ENCODE results near the gene RHO. TPM values are rescaled to one million over a fixed set of nuclear protein-coding genes. Genes with fewer than 3 reads are reported as not detected.
"Not testable (repeated sequence)": the region's sequence is repeated elsewhere in the genome, so short reads cannot be mapped to it uniquely, and the experiment has no call there.

Gene RHO
- total RNA-seq, 2 donors from 2014 or later: 0.22 to 0.26 TPM

DNA sequence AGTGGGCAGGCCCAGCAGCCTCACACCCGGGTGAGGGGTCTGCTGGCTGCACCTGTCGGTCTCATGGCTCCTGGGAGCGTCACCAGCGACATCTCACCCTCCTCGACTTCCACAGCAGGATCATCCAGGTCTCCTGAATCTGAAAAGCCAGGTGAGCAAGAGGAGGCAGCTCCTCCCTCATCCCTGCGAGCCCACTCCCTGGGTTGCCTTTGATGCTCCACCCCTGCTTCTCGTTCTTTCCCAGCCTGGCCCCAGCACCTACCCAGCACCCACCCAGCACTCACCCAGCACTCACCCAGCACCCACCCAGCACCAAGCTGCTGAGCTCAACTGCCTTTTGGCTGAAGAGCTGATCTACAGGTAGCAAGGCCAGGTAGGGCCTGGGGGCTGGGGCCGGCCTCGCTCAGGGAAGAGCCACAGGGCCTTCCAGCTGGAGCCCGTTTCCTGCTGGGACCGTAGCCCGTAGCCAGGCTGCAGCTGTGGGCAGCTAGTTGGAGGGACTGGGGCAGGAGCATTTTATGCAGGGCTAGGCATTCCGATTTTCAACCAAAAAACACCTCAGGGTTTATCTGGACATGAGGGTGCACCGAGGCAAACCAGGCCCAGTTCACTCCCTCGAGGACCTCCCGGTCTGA lies 14.8 kb downstream of the RHO start, which contains the start of gene H1-8:
Gene H1-8, plus strand, starts transcription at position 20 of the 635 bp plus-strand sequence. Its CDS starts 44 bp downstream, at position 64.
- 90% methylated on average over 10 to 16 of the region's 16 CpGs for WGBS, 2 experiments (ENCODE audit: insufficient coverage in 1 of 2, insufficient read length in 1 of 2)
- Histone ChIP-seq H3K9me3 (ENCODE audit: control insufficient read depth, low read length) (no peaks in the 10 kb centered on the region), H3K27me3 (ENCODE audit: control insufficient read depth, insufficient read depth, low read length, poor library complexity, severe bottlenecking) (no peaks in the 10 kb centered on the region), H3K27ac (ENCODE audit: low read depth, low read length) (no peak within 1 kb of the TSS), H3K36me3 (ENCODE audit: control insufficient read depth, insufficient read depth, low read length) (no peaks in the 10 kb centered on the region), H3K4me3 (ENCODE audit: low read length) (no peak within 1 kb of the TSS), H3K9ac (ENCODE audit: extremely low read depth, low read length, poor library complexity, severe bottlenecking) (no peak within 1 kb of the TSS), H3K4me1 (ENCODE audit: control insufficient read depth, insufficient read depth, low read length) (no peaks in the 10 kb centered on the region)
- TF ChIP-seq, protein P1, sequence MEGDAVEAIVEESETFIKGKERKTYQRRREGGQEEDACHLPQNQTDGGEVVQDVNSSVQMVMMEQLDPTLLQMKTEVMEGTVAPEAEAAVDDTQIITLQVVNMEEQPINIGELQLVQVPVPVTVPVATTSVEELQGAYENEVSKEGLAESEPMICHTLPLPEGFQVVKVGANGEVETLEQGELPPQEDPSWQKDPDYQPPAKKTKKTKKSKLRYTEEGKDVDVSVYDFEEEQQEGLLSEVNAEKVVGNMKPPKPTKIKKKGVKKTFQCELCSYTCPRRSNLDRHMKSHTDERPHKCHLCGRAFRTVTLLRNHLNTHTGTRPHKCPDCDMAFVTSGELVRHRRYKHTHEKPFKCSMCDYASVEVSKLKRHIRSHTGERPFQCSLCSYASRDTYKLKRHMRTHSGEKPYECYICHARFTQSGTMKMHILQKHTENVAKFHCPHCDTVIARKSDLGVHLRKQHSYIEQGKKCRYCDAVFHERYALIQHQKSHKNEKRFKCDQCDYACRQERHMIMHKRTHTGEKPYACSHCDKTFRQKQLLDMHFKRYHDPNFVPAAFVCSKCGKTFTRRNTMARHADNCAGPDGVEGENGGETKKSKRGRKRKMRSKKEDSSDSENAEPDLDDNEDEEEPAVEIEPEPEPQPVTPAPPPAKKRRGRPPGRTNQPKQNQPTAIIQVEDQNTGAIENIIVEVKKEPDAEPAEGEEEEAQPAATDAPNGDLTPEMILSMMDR (conservative IDR thresholded peaks at IDR 0.05): no peak
- Mint-ChIP-seq H3K36me3 (ENCODE audit: low read depth) (no peaks in the 10 kb centered on the region), H3K27me3 (ENCODE audit: insufficient read depth) (no peaks in the 10 kb centered on the region), H3K4me1 (peaks cover 18% of the 10 kb centered on the region), H3K27ac (no peak within 1 kb of the TSS), H3K9me3 (no peaks in the 10 kb centered on the region), H3K4me3 (no peak within 1 kb of the TSS)
- no peak for DNase-seq

DNA sequence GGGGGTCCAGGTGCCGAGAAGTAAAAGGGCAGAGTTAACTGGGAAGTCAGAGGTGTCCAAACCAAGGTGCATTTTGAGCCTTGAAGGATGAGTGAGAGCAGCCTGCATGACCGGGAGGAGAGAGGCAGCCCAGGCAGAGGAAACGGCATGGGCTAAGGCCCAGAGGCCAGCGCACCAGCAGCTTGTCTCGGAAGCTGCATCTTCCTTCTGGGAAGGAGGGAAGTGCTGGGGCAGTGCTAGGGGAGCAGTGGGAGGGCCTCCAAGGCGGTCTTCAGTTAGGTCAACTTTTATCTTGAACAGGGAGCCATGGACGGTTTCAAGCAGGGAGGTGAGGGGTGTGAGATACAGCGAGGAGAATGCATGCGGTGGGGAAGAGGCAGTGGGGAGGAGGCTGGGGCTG lies 15.6 kb downstream of the RHO start:
- Histone ChIP-seq H3K27ac (ENCODE audit: low read depth, low read length) (no peak overlapping the region), H3K9ac (ENCODE audit: extremely low read depth, low read length, poor library complexity, severe bottlenecking) (no peak overlapping the region), H3K4me3 (ENCODE audit: low read length) (no peak overlapping the region), H3K27me3 (ENCODE audit: control insufficient read depth, insufficient read depth, low read length, poor library complexity, severe bottlenecking) (no peaks in the 10 kb centered on the region), H3K9me3 (ENCODE audit: control insufficient read depth, low read length) (no peaks in the 10 kb centered on the region), H3K4me1 (ENCODE audit: control insufficient read depth, insufficient read depth, low read length) (no peaks in the 10 kb centered on the region), H3K36me3 (ENCODE audit: control insufficient read depth, insufficient read depth, low read length) (no peaks in the 10 kb centered on the region)
- Mint-ChIP-seq H3K27ac (no peak overlapping the region), H3K4me3 (no peak overlapping the region), H3K27me3 (ENCODE audit: insufficient read depth) (no peaks in the 10 kb centered on the region), H3K9me3 (no peaks in the 10 kb centered on the region), H3K36me3 (ENCODE audit: low read depth) (no peaks in the 10 kb centered on the region), H3K4me1 (peaks cover 16% of the 10 kb centered on the region)
- TF ChIP-seq, protein P1 (conservative IDR thresholded peaks at IDR 0.05): no peak
- no peak for DNase-seq
- 89 to 91% methylated on average over 7 to 9 of the region's 9 CpGs for WGBS, 2 experiments (ENCODE audit: insufficient coverage in 1 of 2, insufficient read length in 1 of 2)

DNA sequence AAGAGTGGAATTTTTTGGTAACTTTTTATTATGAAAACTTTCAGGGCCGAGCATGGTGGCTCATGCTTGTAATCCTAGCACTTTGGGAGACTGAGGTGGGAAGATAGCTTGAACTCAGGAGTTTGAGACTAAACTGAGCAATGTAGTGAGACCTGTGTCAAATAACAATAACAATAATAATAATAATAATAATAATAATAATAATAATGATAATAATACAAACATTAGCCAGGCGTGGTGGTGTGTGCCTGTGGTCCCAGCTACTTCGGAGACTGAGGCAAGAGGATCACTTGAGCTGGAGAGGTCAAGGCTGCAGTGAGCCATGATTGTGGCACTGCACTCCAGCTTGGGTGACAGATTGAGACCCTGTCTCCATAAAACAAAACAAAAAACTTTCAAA lies 17.5 kb downstream of the RHO start:
- H3K4me1 ChIP-seq (ENCODE audit: control insufficient read depth, insufficient read depth, low read length); H3K9me3 ChIP-seq (ENCODE audit: control insufficient read depth, low read length); H3K36me3 ChIP-seq (ENCODE audit: control insufficient read depth, insufficient read depth, low read length); H3K4me3 Mint-ChIP-seq; H3K36me3 Mint-ChIP-seq (ENCODE audit: low read depth); DNase-seq; H3K27ac ChIP-seq (ENCODE audit: low read depth, low read length); H3K27ac Mint-ChIP-seq; H3K4me3 ChIP-seq (ENCODE audit: low read length); H3K9me3 Mint-ChIP-seq; H3K27me3 Mint-ChIP-seq (ENCODE audit: insufficient read depth); H3K9ac ChIP-seq (ENCODE audit: extremely low read depth, low read length, poor library complexity, severe bottlenecking); H3K27me3 ChIP-seq (ENCODE audit: control insufficient read depth, insufficient read depth, low read length, poor library complexity, severe bottlenecking): not testable (repeated sequence)
- WGBS, 2 experiments (ENCODE audit: insufficient coverage in 1 of 2, insufficient read length in 1 of 2): 94% methylated on average over 3 of the region's 3 CpGs
- peaks cover 15% of the 10 kb centered on the region for H3K4me1 Mint-ChIP-seq

DNA sequence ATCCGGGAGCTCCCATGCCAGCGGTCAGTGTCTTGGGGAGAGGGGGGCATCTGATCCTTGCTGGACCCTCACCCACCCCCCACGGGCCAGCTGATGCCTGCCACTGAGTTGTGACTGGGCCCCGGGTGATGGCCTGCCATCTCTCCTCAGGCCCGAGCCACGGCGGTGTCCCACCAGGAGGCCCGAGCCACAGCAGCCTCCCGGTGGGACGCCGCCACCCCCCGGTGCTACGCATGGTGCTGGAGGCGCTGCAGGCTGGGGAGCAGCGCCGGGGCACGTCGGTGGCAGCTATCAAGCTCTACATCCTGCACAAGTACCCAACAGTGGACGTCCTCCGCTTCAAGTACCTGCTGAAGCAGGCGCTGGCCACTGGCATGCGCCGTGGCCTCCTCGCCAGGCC lies 18.8 kb downstream of the RHO start:
- no peak overlapping the region for H3K27ac Mint-ChIP-seq
- peaks cover 4% of the 10 kb centered on the region for H3K4me1 ChIP-seq (ENCODE audit: control insufficient read depth, insufficient read depth, low read length)
- H3K27me3 ChIP-seq (ENCODE audit: control insufficient read depth, insufficient read depth, low read length, poor library complexity, severe bottlenecking): no peaks in the 10 kb centered on the region
- TF ChIP-seq, protein P1 (conservative IDR thresholded peaks at IDR 0.05): no peak
- H3K4me1 Mint-ChIP-seq: peaks cover 16% of the 10 kb centered on the region
- H3K9me3 Mint-ChIP-seq: no peaks in the 10 kb centered on the region
- no peak for DNase-seq
- H3K27me3 Mint-ChIP-seq (ENCODE audit: insufficient read depth): no peaks in the 10 kb centered on the region
- H3K27ac ChIP-seq (ENCODE audit: low read depth, low read length): no peak overlapping the region
- H3K4me3 ChIP-seq (ENCODE audit: low read length): no peak overlapping the region
- no peaks in the 10 kb centered on the region for H3K9me3 ChIP-seq (ENCODE audit: control insufficient read depth, low read length)
- H3K36me3 Mint-ChIP-seq (ENCODE audit: low read depth): no peaks in the 10 kb centered on the region
- H3K36me3 ChIP-seq (ENCODE audit: control insufficient read depth, insufficient read depth, low read length): no peaks in the 10 kb centered on the region
- no peak overlapping the region for H3K4me3 Mint-ChIP-seq
- 96% methylated on average over 9 to 24 of the region's 24 CpGs for WGBS, 2 experiments (ENCODE audit: insufficient coverage in 1 of 2, insufficient read length in 1 of 2)
- H3K9ac ChIP-seq (ENCODE audit: extremely low read depth, low read length, poor library complexity, severe bottlenecking): no peak overlapping the region
